H9 (cell line): ENCODE results near the gene PTPRK. TPM values are rescaled to one million over a fixed set of nuclear protein-coding genes. Genes with fewer than 3 reads are reported as not detected.

Experiments used
- DNase-seq: peaks from one replicate; pipeline ENCODE4 v3.0.0-alpha.2; 2017
- H2AFZ ChIP-seq: one replicate; pipeline ENCODE4 v1.6.1; 2013; ENCODE audit warnings: mild to moderate bottlenecking, low read length, control low read depth, moderate library complexity
- H2AK5ac ChIP-seq: 2 replicates; pipeline ENCODE4 v1.6.1; 2013; ENCODE audit warnings: low read length, control low read depth, mixed read lengths; ENCODE audit not compliant: insufficient read length
- H2BK120ac ChIP-seq: one replicate; pipeline ENCODE4 v1.6.1; 2013; ENCODE audit warnings: low read depth, mild to moderate bottlenecking, low read length, control low read depth, inconsistent platforms; ENCODE audit not compliant: poor library complexity, severe bottlenecking
- H2BK12ac ChIP-seq: 2 replicates; pipeline ENCODE4 v1.6.1; 2013; ENCODE audit warnings: low read length, control low read depth, mixed read lengths, low read depth; ENCODE audit not compliant: insufficient read length
- H2BK15ac ChIP-seq: 2 replicates; pipeline ENCODE4 v1.6.1; 2013; ENCODE audit warnings: low read depth, low read length, control low read depth
- H2BK20ac ChIP-seq: one replicate; pipeline ENCODE4 v1.6.1; 2013; ENCODE audit warnings: low read depth, mild to moderate bottlenecking, low read length, control low read depth, inconsistent platforms; ENCODE audit not compliant: poor library complexity, severe bottlenecking
- H2BK5ac ChIP-seq: 2 replicates; pipeline ENCODE4 v1.6.1; 2013; ENCODE audit warnings: low read length, control low read depth, mixed read lengths; ENCODE audit not compliant: insufficient read length
- H3K14ac ChIP-seq: 2 replicates; pipeline ENCODE4 v1.6.1; 2013; ENCODE audit warnings: low read length, control low read depth; ENCODE audit not compliant: insufficient read depth
- H3K18ac ChIP-seq: 2 replicates; pipeline ENCODE4 v1.6.1; 2013; ENCODE audit warnings: low read depth, mild to moderate bottlenecking, mixed read lengths, low read length, control low read depth; ENCODE audit not compliant: insufficient read length
- H3K23ac ChIP-seq: 2 replicates; pipeline ENCODE4 v1.6.1; 2013; ENCODE audit warnings: low read length, control low read depth, mixed read lengths, low read depth; ENCODE audit not compliant: insufficient read length
- H3K23me2 ChIP-seq: 2 replicates; pipeline ENCODE4 v1.6.1; 2013; ENCODE audit warnings: low read depth, mild to moderate bottlenecking, mixed read lengths, low read length, control low read depth; ENCODE audit not compliant: insufficient read length, poor library complexity, severe bottlenecking
- H3K27ac ChIP-seq: 2 replicates; pipeline ENCODE4 v1.5.1; 2013; ENCODE audit warnings: low read length, control low read depth, mixed read lengths, low read depth; ENCODE audit not compliant: insufficient read length
- H3K27me3 ChIP-seq: 2 replicates; pipeline ENCODE4 v1.6.1; 2013; ENCODE audit warnings: low read length, control low read depth, inconsistent platforms; ENCODE audit not compliant: insufficient read depth
- H3K4ac ChIP-seq: 2 replicates; pipeline ENCODE4 v1.6.1; 2013; ENCODE audit warnings: low read depth, mild to moderate bottlenecking, control low read depth, inconsistent platforms, low read length, moderate library complexity
- H3K4me1 ChIP-seq: 2 replicates; pipeline ENCODE4 v1.6.1; 2013; ENCODE audit warnings: low read length, control low read depth, inconsistent platforms; ENCODE audit not compliant: insufficient read depth
- H3K4me2 ChIP-seq: 2 replicates; pipeline ENCODE4 v1.6.1; 2013; ENCODE audit warnings: low read length, control low read depth, mixed read lengths; ENCODE audit not compliant: insufficient read length, insufficient read depth
- H3K56ac ChIP-seq: 2 replicates; pipeline ENCODE4 v1.6.1; 2013; ENCODE audit warnings: low read depth, mild to moderate bottlenecking, mixed read lengths, low read length, control low read depth; ENCODE audit not compliant: insufficient read length
- H3K79me1 ChIP-seq: 2 replicates; pipeline ENCODE4 v1.6.1; 2013; ENCODE audit warnings: low read depth, mild to moderate bottlenecking, moderate library complexity, low read length, control low read depth, inconsistent platforms; ENCODE audit not compliant: insufficient read depth, poor library complexity, severe bottlenecking
- H3K79me2 ChIP-seq: 2 replicates; pipeline ENCODE4 v1.6.1; 2013; ENCODE audit warnings: low read length, control low read depth, inconsistent platforms; ENCODE audit not compliant: insufficient read depth
- H3K9ac ChIP-seq: 2 replicates; pipeline ENCODE4 v1.6.1; 2013; ENCODE audit warnings: low read length, control low read depth, mixed read lengths; ENCODE audit not compliant: insufficient read length; ENCODE audit errors: extremely low read depth
- H3K9me3 ChIP-seq: one replicate; pipeline ENCODE4 v1.6.1; 2013; ENCODE audit warnings: low read depth, low read length, inconsistent platforms; ENCODE audit not compliant: control insufficient read depth
- H3T11ph ChIP-seq: one replicate; pipeline ENCODE4 v1.6.1; 2013; ENCODE audit warnings: mild to moderate bottlenecking, low read length, control low read depth, inconsistent platforms
- H4K20me1 ChIP-seq: one replicate; pipeline ENCODE4 v1.6.1; 2013; ENCODE audit not compliant: control insufficient read depth, insufficient read length, insufficient read depth
- H4K5ac ChIP-seq: 2 replicates; pipeline ENCODE4 v1.6.1; 2013; ENCODE audit warnings: low read depth, mild to moderate bottlenecking, mixed read lengths, low read length, control low read depth; ENCODE audit not compliant: insufficient read length
- H4K8ac ChIP-seq: replicated peaks from 2 replicates; pipeline ENCODE4 v1.6.1; 2013; ENCODE audit warnings: low read length, control low read depth, mixed read lengths, low read depth; ENCODE audit not compliant: insufficient read length
- H4K91ac ChIP-seq: 2 replicates; pipeline ENCODE4 v1.6.1; 2013; ENCODE audit warnings: low read depth, mild to moderate bottlenecking, moderate library complexity, mixed read lengths, low read length, control low read depth; ENCODE audit not compliant: insufficient read length
- H3K27ac Mint-ChIP-seq, 3 experiments: 2 replicates in 2 of 3; 3 replicates in 1 of 3; pipeline ENCODE4 v1.8.0; 2020 to 2021; ENCODE audit warnings: mixed read lengths in 3 of 3, mild to moderate bottlenecking in 1 of 3, moderate library complexity in 1 of 3
- H3K27me3 Mint-ChIP-seq: 2 replicates; pipeline ENCODE4 v1.8.0; 2021; ENCODE audit warnings: low read depth, mild to moderate bottlenecking, moderate library complexity, mixed read lengths
- H3K36me3 Mint-ChIP-seq, 3 experiments: 2 replicates in 2 of 3; 3 replicates in 1 of 3; pipeline ENCODE4 v1.8.0; 2020 to 2021; ENCODE audit warnings: low read depth in 3 of 3, mixed read lengths in 3 of 3; ENCODE audit not compliant: insufficient read depth in 1 of 3
- H3K4me1 Mint-ChIP-seq, 2 experiments: 2 replicates each; pipeline ENCODE4 v1.8.0; 2020; ENCODE audit warnings: mixed read lengths in 2 of 2
- H3K4me3 Mint-ChIP-seq, 2 experiments: 2 replicates in 1 of 2; 3 replicates in 1 of 2; pipeline ENCODE4 v1.8.0; 2020 to 2021; ENCODE audit warnings: mild to moderate bottlenecking in 2 of 2, mixed read lengths in 2 of 2, moderate library complexity in 1 of 2
- H3K9me3 Mint-ChIP-seq, 2 experiments: 2 replicates in 1 of 2; 3 replicates in 1 of 2; pipeline ENCODE4 v1.8.0; 2020; ENCODE audit warnings: mild to moderate bottlenecking in 2 of 2, mixed read lengths in 2 of 2, moderate library complexity in 1 of 2
- WGBS: extraction: QIAGEN DNeasy Blood & Tissue Kit; methylation state at CpG from one replicate; pipeline ENCODE4 v1.1.7; 2013; ENCODE audit warnings: missing lambda C conversion rate, low lambda C conversion rate, mixed read lengths; ENCODE audit not compliant: insufficient read length; ENCODE audit errors: extremely low coverage; 5-methylcytosine and 5-hydroxymethylcytosine counted together
- total RNA-seq: library from RNA; stranded (reverse); gene quantifications from 2 replicates; pipeline ENCODE4 v1.2.1, GENCODE V29; 2021
- TF ChIP-seq, protein P1 (sequence below): fragments of 200-600 bp; sonication (generic); conservative IDR thresholded peaks from 3 replicates; pipeline ENCODE4 v1.8.0; 2021; ENCODE audit warnings: antibody characterized with exemption, mild to moderate bottlenecking

PTPRK gene
- total RNA-seq, 1 experiment from 2014 or later: 47.9 TPM

DNA sequence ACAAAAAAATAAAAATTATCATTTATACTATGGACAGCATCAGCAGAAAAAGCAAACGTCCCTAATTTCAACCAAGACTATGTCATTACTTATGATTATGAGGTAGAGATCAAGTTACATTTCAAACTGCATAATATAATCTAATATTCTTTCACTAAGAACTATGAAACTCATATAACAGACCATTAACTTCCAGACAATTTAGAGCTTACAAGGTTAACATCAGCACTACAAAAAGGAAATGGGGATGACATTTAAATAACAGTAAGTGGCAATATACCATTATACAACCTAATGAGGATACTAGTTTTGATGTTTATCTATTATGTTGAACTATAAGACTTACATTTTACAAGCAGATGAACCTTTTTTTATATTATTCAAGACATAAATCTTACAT lies 358.6 kb downstream of the PTPRK start:
- no peak overlapping the region for H2AK5ac ChIP-seq
- no peak overlapping the region for H2AFZ ChIP-seq
- H3K79me1 ChIP-seq: no peaks in the 10 kb centered on the region
- H2BK5ac ChIP-seq: no peak overlapping the region
- no peak overlapping the region for H4K91ac ChIP-seq
- no peaks in the 10 kb centered on the region for H3K27me3 ChIP-seq
- no peaks in the 10 kb centered on the region for H3K79me2 ChIP-seq
- no peak for DNase-seq
- Mint-ChIP-seq H3K36me3 (no peaks in the 10 kb centered on the region), H3K9me3 (no peaks in the 10 kb centered on the region), H3K27me3 (no peaks in the 10 kb centered on the region), H3K4me1 (no peaks in the 10 kb centered on the region), H3K27ac (no peak overlapping the region), H3K4me3 (no peak overlapping the region)
- H3K56ac ChIP-seq: no peak overlapping the region
- H2BK20ac ChIP-seq: no peak overlapping the region
- no peak overlapping the region for H3K4ac ChIP-seq
- H2BK12ac ChIP-seq: no peak overlapping the region
- no peaks in the 10 kb centered on the region for H3K9me3 ChIP-seq
- H3K14ac ChIP-seq: no peak overlapping the region
- H3K4me2 ChIP-seq: no peak overlapping the region
- TF ChIP-seq, protein P1, sequence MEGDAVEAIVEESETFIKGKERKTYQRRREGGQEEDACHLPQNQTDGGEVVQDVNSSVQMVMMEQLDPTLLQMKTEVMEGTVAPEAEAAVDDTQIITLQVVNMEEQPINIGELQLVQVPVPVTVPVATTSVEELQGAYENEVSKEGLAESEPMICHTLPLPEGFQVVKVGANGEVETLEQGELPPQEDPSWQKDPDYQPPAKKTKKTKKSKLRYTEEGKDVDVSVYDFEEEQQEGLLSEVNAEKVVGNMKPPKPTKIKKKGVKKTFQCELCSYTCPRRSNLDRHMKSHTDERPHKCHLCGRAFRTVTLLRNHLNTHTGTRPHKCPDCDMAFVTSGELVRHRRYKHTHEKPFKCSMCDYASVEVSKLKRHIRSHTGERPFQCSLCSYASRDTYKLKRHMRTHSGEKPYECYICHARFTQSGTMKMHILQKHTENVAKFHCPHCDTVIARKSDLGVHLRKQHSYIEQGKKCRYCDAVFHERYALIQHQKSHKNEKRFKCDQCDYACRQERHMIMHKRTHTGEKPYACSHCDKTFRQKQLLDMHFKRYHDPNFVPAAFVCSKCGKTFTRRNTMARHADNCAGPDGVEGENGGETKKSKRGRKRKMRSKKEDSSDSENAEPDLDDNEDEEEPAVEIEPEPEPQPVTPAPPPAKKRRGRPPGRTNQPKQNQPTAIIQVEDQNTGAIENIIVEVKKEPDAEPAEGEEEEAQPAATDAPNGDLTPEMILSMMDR: no peak
- no peak overlapping the region for H3K27ac ChIP-seq
- WGBS: no CpG with 5 or more reads among the region's 1 CpG
- no peak overlapping the region for H3K9ac ChIP-seq
- no peak overlapping the region for H3K18ac ChIP-seq
- no peak overlapping the region for H4K8ac ChIP-seq
- H2BK15ac ChIP-seq: no peak overlapping the region
- no peak overlapping the region for H3T11ph ChIP-seq
- H4K20me1 ChIP-seq: no peaks in the 10 kb centered on the region
- no peaks in the 10 kb centered on the region for H3K23me2 ChIP-seq
- H3K4me1 ChIP-seq: no peaks in the 10 kb centered on the region
- H4K5ac ChIP-seq: no peak overlapping the region
- H2BK120ac ChIP-seq: no peak overlapping the region
- H3K23ac ChIP-seq: no peak overlapping the region
